DMS79 (cell line): ENCODE results near the gene POLL.

Source experiments
- DNase-seq: peaks from one replicate; lab custom pipeline; 2025; lab: John Stamatoyannopoulos, UW

Gene POLL

GRCh38 chr10:101573885-101574753, 13.9 kb downstream of the POLL start:
- DNase-seq = no peak

DNA sequence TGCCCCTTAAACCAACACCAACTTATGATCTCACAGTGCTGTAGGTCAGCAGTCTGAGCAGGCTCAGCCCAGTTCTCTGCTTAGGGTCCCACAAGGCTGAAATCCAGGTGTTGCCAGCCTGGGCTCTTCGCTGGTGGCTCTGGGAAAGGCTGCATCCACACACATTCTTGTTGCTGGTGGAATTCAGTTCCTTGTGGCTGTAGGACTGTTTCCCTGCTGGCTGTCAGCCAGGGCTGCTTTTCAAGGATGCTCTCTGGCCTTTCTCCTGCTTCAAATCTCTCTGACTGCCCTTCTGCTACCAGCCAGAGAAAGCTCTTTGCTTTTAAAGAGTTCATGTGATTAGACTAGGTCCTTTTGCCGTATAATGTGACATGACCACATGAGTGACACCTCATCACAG, 15.3 kb downstream of the POLL start:
- no peak for DNase-seq

DNA sequence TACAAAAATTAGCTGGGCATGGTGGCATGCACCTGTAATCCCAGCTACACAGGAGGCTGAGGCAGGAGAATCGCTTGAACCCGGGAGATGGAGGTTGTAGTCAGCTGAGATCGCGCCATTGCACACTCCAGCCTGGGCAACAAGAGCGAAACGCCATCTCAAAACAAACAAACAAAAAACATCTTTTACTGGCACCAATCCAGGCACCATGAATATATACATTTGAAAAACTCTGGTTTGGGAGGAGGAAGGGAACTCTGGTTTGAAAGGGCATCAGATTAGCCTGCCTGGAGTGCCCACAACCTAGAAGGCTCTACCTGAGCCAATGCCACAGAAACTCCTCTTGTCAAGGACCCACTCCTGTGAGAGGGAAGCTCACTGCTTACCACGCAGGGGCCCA, 15.9 kb downstream of the POLL start:
- no peak for DNase-seq

DNA sequence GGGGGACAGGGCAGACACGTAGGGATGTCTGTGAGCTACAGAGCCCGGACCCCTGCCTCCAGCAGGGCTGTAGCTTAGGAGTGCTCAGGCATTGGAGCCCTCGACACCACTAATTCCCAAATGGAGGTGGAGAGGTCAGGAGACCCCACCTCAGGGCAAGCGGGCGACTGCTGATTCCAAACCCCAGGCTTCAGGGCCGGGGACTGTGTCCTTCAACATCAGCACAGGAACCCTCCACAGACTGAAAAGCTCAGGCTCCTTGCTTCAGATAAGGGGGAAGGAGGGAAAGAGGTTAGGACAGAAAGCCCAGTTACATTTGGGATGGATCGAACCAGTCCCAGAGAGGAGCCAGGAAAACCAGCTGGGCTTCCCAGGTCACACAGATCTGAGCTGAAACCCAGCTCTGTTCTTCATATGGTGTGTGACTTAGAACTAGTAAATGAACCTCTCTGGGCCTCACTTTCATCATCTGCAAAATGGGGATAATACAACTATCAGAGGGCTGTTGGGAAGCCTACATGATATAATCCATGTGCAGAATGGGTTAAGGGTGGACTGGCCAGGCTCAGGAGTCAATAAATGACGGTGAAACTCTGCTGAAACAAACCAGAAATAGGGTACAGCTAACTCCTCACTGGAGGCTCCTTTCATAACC, 16.7 kb downstream of the POLL start:
- DNase-seq = no peak

GRCh38 chr10:101570428-101571270, 17.4 kb downstream of the POLL start:
- DNase-seq = no peak

DNA sequence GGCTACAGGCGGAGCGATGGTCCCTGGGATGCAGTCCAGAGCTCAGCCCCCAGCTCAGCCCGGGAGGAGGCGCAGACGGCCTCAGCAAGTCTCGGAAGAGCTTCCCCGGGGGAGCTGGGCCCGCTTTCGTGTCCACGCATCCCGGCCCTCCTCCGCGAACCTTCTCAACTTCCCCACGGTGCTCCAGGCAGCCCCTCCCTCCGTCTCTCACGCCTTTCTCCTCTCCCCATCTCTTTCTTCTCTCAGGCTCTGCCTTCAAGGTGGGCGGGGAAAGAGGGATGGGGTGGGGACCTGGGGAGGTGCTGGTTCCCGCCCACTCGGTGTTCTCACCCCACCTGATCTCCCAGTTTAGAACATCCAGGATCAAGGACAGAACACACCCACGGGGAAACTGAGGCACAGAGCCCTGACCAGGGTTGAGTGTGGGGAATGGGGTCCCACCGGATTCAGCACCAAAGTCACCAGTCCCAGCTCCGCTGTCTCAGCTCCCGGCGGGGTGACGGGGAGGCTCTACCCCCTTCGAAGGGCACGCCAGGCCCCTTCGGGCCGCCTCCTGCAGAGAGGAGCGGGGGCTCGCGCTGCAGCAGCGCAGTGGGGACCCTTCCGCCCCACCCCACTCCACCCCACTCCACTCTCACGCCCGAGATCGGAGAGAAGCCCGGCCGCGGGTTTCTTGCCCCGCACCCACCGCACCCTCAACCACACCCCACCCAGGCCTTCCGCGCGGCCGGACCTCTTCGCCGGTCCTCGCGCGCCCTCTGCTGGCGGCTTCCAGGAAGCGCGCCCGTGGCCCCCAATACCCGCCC, 18.2 kb downstream of the POLL start:
- DNase-seq = peak; percentile 13

DNA sequence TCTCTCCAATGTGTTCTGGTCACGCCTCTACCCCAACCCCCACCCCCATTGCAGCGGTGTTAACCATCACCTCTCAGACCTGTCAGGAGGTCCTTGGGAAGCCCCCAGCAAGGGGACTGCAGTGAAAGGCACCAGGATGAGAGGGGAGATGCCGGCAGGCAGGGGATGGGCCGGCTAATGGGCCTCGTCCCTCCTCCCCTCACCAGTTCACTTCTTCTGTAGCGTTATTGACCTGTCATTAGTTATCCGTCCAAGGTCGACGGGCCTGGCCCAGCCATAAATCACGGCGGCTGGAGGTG, 18.8 kb downstream of the POLL start:
- DNase-seq = no peak

DNA sequence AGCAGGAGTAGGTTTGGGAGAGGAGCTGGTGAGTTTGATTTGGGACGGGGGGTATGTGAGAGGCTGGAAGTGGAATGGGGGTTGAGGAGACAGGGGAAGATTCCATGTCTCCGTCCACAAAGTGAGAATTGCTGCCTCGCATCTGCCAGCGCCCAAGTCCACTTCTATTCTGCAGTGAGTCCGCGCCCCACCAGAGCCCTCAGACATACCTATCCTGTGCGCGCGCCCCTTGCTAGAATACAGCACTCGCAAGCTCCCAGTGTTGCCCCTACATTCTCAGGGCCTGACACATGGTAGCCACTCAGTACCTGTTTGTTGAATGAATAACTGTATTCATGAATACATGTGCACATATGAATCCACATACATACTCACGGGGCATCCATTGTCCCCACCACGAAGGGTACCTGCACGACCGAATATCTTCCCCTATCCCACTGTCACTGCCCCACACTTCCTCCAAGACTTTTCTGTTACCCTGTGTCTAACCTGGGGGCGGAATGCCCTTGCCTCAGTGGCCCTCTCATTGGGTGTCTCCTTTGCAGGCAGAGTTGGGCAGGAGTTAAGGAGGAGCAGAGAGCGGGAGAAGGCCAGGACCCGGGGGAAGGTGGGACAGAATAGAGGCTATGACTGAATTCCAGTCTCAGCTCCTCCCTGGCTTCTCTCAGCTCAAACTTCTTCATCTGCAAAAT, 19.9 kb downstream of the POLL start:
- no peak for DNase-seq

DNA sequence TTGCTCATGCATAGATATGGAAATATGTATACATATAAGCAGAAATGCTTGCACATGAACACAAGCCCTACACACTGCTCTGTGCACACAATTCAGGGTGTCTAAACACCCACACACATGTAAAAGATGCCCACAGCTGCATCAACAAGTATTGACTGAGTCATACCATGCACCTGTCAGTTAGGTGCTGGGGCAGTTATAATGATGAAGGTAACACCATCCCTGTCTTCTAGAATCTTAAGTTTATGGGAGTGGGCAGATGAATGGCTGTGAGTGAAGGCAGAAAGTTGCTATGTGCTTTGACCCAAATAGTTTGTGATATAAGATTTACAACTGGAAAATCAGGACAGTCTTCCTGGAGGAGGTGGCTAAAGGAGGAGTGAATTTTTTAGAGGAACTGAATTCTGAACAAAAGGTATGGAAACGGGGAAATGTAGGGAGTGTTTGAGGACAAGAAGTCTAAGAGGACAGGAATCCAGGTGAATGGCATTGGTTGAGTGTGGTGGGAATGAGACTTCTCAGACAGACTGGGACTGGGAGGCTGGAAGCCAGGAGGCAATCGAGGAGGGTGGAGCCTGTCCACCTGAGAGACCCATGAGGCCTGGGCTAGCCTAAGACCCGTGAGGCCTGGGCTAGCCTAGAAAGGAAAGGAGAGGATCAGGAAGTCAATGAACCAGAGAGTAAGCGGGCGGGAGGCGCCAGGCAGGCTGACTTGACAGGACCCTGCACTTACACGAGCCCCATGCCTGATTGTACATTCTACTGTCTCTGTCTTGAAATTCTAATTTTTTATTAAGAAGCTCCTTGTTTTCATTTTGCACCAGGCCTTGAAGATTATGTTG, 20.7 kb downstream of the POLL start:
- no peak for DNase-seq

GRCh38 chr10:101566333-101567164, 21.5 kb downstream of the POLL start:
- DNase-seq = no peak

DNA sequence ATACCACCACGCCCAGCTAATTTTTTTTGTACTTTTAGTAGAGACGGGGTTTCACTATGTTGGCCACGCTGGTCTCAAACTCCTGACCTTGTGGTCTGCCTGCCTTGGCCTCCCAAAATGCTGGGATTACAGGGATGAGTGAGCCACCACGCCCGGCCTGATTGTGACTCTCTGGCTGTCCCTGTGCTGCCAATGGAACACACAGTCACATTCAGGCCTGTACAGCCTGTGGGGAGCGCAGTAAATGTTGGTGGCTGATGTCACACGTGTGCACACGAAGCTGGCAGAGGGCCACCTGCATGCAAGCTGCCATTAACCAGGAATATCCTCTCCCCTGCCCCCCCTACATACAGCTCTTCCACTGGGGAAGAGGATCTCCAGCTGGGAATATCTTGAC, 22.1 kb downstream of the POLL start:
- no peak for DNase-seq

DNA sequence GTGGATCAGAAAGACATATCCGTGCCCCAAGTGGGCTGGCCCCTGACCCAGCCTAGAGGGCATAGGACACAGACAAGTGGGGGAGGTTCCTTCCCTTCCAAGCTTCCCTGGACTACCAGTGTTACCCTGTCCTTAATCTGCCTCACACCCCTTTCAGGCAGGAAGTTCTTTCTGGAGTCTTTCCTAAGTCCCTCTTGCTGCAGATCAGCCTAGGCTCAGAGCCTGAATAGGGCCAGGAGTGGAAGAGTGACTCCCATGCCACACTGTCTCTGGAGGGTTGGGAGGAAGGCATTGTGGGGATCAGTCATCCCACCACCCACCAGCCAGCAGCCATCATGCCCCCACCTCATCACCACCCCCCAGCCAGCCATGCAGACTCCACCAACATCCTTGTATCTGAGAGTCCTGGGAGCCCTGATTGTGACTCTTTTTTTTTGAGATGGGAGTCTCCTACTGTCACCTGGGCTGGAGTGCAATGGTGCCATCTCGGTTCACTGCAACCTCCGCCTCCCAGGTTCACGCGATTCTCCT, 22.6 kb downstream of the POLL start:
- DNase-seq = no peak

GRCh38 chr10:101564490-101564991, 23.5 kb downstream of the POLL start:
- no peak for DNase-seq

DNA sequence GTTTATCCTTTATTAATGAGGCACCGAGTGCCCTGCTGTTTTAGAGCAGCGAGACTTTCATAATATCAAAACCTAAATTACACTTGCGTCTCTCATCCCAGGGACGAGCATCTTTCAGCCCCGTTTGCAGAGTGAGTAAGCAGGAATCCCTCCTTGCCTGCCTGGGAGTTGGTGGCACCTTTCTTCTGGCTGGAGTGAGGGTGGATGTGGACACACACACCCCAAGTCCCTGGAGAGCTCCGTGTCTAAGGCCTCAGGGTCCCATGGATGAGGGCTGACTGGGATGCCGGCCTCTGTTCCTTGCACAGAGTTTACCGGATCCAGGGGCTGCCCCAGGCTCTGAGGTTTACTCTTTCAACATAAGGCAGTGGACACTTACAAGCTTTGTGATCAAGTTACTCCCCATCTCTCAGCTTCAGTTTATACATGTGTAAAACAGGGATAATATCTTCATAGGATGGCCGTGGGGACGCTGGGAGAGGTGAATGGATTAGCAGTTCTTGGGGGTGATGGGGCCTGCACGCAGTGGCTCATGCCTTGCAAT, 24.5 kb downstream of the POLL start:
- DNase-seq = no peak

- DNase-seq = no peak
Observed at GRCh38 chr10:101563007-101563406, 25.1 kb downstream of the POLL start.

- DNase-seq = no peak
Observed at GRCh38 chr10:101562231-101562630, 25.8 kb downstream of the POLL start.

GRCh38 chr10:101561068-101561915, 26.8 kb downstream of the POLL start:
- no peak for DNase-seq
